ENCODE results near the gene ARMC3.

ARMC3 gene

GRCh38 chr10:23048191-23048590 lies 120.3 kb downstream of the ARMC3 start:
- TF ChIP-seq CREB5 (CRISPR knock-in tag; IDR thresholded peaks at IDR 0.05; ENCODE audit: low read depth): no peak
- no peak for TF ChIP-seq PPARA (CRISPR knock-in tag; IDR thresholded peaks at IDR 0.05; ENCODE audit: borderline replicate concordance)
- no peak for TF ChIP-seq ZNF70 (CRISPR knock-in tag; IDR thresholded peaks at IDR 0.05)
- no peak for TF ChIP-seq RARB (CRISPR knock-in tag; IDR thresholded peaks at IDR 0.05)
- TF ChIP-seq TOX (CRISPR knock-in tag; IDR thresholded peaks at IDR 0.05; ENCODE audit: borderline replicate concordance): no peak
- no peak for TF ChIP-seq ZFP3 (CRISPR knock-in tag; IDR thresholded peaks at IDR 0.05)
- no peak for TF ChIP-seq ESRRG (CRISPR knock-in tag; IDR thresholded peaks at IDR 0.05)
- no peak for TF ChIP-seq TCF4 (CRISPR knock-in tag; IDR thresholded peaks at IDR 0.05; ENCODE audit: borderline replicate concordance)
- TF ChIP-seq CSDC2 (CRISPR knock-in tag; IDR thresholded peaks at IDR 0.05): no peak
- TF ChIP-seq ZC3H10 (CRISPR knock-in tag; IDR thresholded peaks at IDR 0.05): no peak
- TF ChIP-seq POU6F1 (CRISPR knock-in tag; IDR thresholded peaks at IDR 0.05; ENCODE audit: borderline replicate concordance, low read depth): no peak
- no peak for TF ChIP-seq OSR1 (CRISPR knock-in tag; IDR thresholded peaks at IDR 0.05)
- no peak for TF ChIP-seq ZNF8 (CRISPR knock-in tag; IDR thresholded peaks at IDR 0.05)
- TF ChIP-seq SNAI2 (CRISPR knock-in tag; IDR thresholded peaks at IDR 0.05): no peak
- TF ChIP-seq ZFP30 (CRISPR knock-in tag; IDR thresholded peaks at IDR 0.05): no peak
- no peak for TF ChIP-seq GLIS3 (CRISPR knock-in tag; IDR thresholded peaks at IDR 0.05)
- TF ChIP-seq CSRNP3 (CRISPR knock-in tag; IDR thresholded peaks at IDR 0.05): no peak
- no peak for ATAC-seq

GRCh38 chr10:23051278-23051677 lies 123.4 kb downstream of the ARMC3 start:
- ATAC-seq: no peak
- TF ChIP-seq ARNTL (CRISPR knock-in tag; IDR thresholded peaks at IDR 0.05; ENCODE audit: borderline replicate concordance, low read depth): no peak
- no peak for TF ChIP-seq ESRRG (CRISPR knock-in tag; IDR thresholded peaks at IDR 0.05)
- TF ChIP-seq ISL1 (CRISPR knock-in tag; IDR thresholded peaks at IDR 0.05): no peak
- no peak for TF ChIP-seq RARB (CRISPR knock-in tag; IDR thresholded peaks at IDR 0.05)
- TF ChIP-seq TCF4 (CRISPR knock-in tag; IDR thresholded peaks at IDR 0.05; ENCODE audit: borderline replicate concordance): no peak
- TF ChIP-seq CSRNP3 (CRISPR knock-in tag; IDR thresholded peaks at IDR 0.05): no peak
- TF ChIP-seq PATZ1 (CRISPR knock-in tag; IDR thresholded peaks at IDR 0.05; ENCODE audit: borderline replicate concordance): no peak

GRCh38 chr10:23051855-23052331 lies 124.0 kb downstream of the ARMC3 start:
- ATAC-seq: no peak
- TF ChIP-seq SNAI2 (CRISPR knock-in tag; IDR thresholded peaks at IDR 0.05): no peak
- no peak for TF ChIP-seq GLIS3 (CRISPR knock-in tag; IDR thresholded peaks at IDR 0.05)
- TF ChIP-seq TSHZ2 (CRISPR knock-in tag; IDR thresholded peaks at IDR 0.05): no peak
- no peak for TF ChIP-seq TCF4 (CRISPR knock-in tag; IDR thresholded peaks at IDR 0.05; ENCODE audit: borderline replicate concordance)
- no peak for TF ChIP-seq TOX (CRISPR knock-in tag; IDR thresholded peaks at IDR 0.05; ENCODE audit: borderline replicate concordance)
- no peak for TF ChIP-seq ZNF565 (CRISPR knock-in tag; conservative IDR thresholded peaks at IDR 0.05; ENCODE audit: low read depth)
- TF ChIP-seq ZC3H10 (CRISPR knock-in tag; IDR thresholded peaks at IDR 0.05): no peak
- no peak for TF ChIP-seq PATZ1 (CRISPR knock-in tag; IDR thresholded peaks at IDR 0.05; ENCODE audit: borderline replicate concordance)
- TF ChIP-seq CSDC2 (CRISPR knock-in tag; IDR thresholded peaks at IDR 0.05): no peak
- no peak for TF ChIP-seq POU6F1 (CRISPR knock-in tag; IDR thresholded peaks at IDR 0.05; ENCODE audit: borderline replicate concordance, low read depth)
- no peak for TF ChIP-seq RARB (CRISPR knock-in tag; IDR thresholded peaks at IDR 0.05)
- TF ChIP-seq ZFP30 (CRISPR knock-in tag; IDR thresholded peaks at IDR 0.05): no peak
- TF ChIP-seq ESRRG (CRISPR knock-in tag; IDR thresholded peaks at IDR 0.05): no peak
